Measurements from ENCODE around the gene RERE.
A peak's percentile ranks its signal among the peaks of the same experiment; 100 is the strongest.

GRCh38 chr1:8814865-8815264 lies 2.6 kb downstream of the RERE start:
- TF ChIP-seq, protein P1, sequence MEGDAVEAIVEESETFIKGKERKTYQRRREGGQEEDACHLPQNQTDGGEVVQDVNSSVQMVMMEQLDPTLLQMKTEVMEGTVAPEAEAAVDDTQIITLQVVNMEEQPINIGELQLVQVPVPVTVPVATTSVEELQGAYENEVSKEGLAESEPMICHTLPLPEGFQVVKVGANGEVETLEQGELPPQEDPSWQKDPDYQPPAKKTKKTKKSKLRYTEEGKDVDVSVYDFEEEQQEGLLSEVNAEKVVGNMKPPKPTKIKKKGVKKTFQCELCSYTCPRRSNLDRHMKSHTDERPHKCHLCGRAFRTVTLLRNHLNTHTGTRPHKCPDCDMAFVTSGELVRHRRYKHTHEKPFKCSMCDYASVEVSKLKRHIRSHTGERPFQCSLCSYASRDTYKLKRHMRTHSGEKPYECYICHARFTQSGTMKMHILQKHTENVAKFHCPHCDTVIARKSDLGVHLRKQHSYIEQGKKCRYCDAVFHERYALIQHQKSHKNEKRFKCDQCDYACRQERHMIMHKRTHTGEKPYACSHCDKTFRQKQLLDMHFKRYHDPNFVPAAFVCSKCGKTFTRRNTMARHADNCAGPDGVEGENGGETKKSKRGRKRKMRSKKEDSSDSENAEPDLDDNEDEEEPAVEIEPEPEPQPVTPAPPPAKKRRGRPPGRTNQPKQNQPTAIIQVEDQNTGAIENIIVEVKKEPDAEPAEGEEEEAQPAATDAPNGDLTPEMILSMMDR (IDR thresholded peaks at IDR 0.05; ENCODE audit: borderline replicate concordance, extremely low read depth, low read length, poor library complexity, severe bottlenecking) = peak; percentile 32
- TF ChIP-seq EZH2 (IDR thresholded peaks at IDR 0.05; ENCODE audit: borderline replicate concordance, low read depth, low read length, severe bottlenecking) = no peak
